Inflammatory macrophage treated with lipopolysaccharide for 4 hours (primary cell): ENCODE data around the gene GBP2.
A peak's percentile ranks its signal among the peaks of the same experiment; 100 is the strongest.
"Not testable (repeated sequence)": the region's sequence is repeated elsewhere in the genome, so short reads cannot be mapped to it uniquely, and the experiment has no call there.

Source experiments
- DNase-seq: peaks from one replicate; pipeline ENCODE4 v3.0.0-alpha.2; 2020

Gene GBP2

DNA sequence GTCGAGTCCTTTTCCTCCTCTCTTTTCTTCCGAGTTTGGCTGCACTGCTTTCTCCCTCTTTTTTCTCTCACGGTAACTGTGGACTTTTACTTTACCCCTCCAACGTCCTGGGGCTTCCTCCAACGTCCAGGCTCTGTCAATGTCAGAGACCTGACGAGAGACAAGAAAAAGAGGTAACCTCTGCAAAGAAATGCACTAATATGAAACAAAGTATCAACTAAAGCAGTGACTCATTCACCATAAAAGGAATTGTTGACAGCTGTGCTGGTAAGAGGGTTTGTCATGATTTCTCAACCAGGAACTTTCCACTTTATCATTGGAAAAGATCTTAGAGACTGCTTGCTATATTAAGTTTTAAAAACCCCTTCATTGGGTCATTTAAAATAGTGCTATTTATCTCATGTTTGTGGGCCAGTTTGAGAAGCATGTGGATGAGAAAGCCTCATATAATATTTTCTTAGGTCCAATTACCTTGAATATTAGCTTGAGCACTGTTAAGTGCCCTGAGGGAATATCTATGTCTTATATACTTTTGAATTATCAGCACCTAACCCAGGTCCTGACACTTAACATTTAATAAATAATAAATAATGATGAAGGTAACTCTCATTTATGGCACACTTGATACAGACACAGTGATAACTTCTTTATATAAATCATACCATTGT is at the start of gene GBP2:
Gene GBP2, minus strand, starts transcription at position 202 of the 668 bp plus-strand sequence. CDS start 4,148 bp downstream, outside the sequence.
- DNase-seq, result peak; percentile 97

- DNase-seq, result no peak
These were observed 48.6 kb upstream of the GBP2 start for GRCh38 chr1:89174491-89174890.

DNA sequence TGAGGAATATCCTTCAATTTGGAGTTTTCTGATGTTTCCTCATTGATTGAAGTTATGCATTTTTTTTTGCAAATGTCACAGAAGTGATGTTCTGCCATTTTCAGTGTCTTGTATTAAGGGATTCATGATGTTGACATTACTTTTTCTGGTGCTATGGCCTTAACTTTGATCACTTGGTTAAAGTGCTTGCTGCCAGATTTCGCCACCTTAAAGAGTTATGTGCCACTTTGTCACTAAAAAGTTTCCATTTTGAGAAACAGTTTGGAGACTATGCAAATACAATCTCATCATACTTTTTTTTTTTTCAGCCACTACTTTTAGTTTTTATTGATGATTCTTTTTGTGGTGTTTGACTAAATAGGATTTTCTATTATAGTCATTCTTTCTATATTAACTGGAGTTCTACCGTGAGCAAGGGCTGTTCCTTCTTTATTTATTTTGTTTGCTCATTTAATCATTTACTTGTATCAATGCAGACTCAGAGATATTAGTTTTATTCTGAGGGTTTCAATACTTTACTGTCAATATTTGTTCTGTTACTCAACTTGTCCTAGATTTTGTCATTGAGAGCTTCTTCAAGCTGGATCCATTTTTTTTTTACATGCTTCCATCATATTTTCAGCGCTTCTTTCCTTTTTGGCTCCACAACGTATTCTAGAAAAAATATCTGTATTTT is 46.7 kb upstream of the GBP2 start:
- DNase-seq, result peak; percentile 35

GRCh38 chr1:89171067-89171438 is 45.1 kb upstream of the GBP2 start:
- DNase-seq, result peak; percentile 59

DNA sequence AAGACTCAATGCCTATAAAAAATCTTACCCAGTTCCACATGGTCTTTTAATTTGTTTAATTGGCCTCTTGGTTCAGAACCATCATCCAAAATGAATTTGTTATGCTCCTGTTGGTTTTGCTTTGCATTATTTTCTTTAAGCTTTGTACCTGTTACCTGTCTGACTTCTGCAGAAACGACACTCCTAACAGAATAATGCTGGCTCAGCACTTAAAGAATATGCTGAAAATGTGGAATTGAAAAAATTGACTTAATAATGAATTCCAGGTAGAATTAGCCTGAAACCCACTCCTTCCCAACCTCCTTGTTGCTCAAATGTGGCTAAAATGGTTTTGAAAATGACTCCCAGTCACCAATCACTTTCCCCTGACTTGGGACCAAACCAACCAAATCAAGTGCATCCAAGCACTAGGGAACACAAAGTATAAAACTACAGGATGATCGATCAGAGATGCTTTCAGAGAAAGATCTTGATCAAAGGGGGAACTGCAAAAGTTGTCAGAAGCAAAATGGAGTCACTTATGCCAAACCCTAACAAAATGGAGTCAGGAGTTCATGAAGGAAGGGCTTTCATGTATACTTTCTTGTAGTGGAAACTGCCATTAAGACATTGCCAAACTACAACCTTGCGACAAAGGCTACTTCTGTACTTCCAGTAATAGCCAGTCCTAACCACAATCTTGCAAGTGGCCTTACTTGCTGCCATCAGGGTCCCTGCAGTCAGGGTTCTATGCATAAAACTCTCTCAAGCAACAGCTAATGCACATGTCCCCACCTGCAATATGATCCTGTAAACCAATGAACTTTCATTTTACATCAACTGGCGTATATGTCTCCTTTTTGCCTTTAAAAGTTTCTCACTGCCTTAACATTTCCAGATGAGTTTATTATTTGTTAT is 44.5 kb upstream of the GBP2 start:
- DNase-seq, result peak; percentile 28

GRCh38 chr1:89169166-89169565 is 43.3 kb upstream of the GBP2 start:
- DNase-seq, result no peak

- DNase-seq, result no peak
These were observed 41.8 kb upstream of the GBP2 start for GRCh38 chr1:89167590-89168230.

DNA sequence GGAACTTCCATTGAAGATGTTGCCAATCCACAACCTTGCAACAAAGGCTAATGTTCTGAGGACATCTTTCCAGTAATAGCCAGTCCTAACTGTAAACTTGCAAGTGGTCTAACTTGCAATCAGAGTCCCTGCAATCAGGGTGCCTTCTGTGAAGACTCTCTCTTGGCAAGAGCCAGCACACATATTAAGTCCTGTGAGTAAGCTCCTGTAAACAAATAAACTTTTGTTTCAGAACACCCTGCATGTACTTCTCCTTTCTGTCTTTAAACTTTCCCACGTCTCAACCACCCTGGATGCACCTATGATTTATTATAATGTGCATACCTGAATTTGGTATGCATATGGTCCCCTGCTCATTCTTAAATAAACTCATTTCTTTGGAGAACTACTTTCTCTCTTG is 40.8 kb upstream of the GBP2 start:
- DNase-seq, result peak; percentile 14

DNA sequence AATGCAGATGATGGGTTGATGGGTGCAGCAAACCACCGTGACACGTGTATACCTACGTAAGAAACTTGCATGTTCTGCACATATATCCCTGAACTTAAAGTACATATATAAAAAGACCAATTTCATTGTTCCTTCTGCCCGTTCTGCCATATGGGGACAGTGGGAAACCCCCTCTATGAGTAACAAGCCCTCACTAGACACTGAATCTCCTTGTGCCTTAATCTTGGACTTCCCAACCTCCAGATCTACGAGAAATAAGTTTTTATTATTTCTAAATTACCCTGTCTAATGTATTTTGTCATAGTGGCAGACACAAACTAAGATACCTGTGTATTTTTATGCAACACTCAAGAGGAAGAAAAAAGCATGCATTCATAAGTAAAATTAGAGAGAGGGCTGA is 39.9 kb upstream of the GBP2 start:
- DNase-seq, result peak; percentile 66

- peak; percentile 85 for DNase-seq
These were observed 25.1 kb upstream of the GBP2 start for GRCh38 chr1:89151047-89151446.

- DNase-seq, result no peak
These were observed 24.1 kb upstream of the GBP2 start for GRCh38 chr1:89149976-89150375.

- DNase-seq, result no peak
These were observed 23.3 kb upstream of the GBP2 start for GRCh38 chr1:89149229-89149628.

DNA sequence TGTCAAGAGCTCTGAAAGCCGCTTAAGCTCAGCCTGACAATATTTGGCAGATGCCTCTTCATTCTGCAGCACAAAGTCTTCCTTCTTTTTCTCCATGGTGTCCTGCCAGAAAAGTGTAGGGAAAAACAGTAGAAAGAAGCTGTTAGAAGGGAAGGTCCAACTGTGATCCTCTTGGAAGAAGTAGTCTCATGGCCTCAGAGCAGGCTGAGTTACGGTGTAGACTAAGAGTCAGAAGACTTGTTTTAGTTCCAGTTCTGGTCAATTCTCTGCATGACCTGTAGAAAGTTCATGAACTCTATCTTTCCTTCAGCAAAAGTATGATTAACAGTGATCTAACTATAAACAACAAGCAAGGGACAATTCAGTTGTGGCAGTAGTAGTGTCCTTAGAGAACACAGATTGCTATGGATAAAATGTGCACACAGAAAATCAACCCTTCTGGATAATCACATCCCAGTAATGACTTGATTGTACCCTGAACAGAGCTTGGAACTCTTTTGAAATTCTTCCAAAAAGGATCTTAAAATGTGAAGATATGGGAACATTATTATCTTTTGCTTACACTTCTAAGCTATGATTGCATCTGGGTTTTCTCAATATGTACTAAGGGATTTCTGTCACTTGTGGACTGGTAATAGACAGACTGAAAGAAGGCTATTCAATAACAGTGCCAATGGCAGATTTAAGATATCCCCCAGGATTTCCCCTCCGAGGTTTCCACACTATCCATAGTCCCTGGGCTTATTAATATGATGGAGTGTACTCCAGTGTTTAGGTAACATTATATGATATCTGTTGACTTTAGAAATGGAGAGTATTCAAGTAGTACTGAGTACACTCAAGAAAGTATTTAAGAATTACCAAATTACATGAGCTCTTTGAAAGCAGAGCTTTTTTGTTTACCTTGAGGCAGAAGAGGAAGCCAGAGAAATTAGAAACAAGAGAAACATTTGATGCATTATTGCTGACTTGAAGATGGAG is 22.1 kb upstream of the GBP2 start:
- DNase-seq, result peak; percentile 38

DNA sequence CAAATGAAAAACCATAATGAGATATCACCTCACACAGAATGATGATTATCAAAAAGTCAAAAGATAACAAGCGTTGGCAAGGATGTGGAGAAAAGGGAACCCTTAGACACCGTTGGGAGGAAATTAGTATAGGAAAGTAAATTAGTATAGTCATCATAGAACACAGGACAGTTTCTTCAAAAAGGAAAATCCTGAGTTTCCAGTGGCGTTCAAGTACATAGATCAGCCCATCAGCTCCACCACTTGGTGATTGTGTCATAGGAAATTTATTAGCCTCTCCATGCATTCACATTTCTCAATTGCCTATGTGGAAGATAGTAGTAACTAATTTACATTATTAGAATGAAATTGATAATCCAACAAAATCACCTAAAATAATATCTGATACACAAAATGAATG is 20.8 kb upstream of the GBP2 start:
- peak; percentile 46 for DNase-seq

GRCh38 chr1:89143484-89143883 is 17.6 kb upstream of the GBP2 start:
- no peak for DNase-seq

DNA sequence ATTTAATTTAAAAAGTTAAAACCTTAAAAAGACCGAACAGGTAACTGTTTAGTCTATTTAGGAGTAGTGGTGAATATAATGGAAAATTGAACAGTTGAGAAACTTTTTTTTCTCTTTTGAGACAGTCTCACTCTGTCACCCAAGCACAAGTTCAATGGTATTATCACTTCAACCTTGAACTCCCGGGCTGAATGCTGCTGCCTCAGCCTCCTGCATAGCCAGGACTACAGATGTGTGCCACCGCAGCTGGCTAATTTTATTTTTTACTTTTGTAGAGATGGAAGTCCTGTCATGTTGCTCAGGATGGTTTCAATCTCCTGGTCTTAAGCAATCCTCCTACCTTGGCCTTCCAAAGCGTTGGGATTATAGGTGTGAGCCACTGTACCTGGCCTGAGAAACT is 16.2 kb upstream of the GBP2 start:
- no peak for DNase-seq

- no peak for DNase-seq
These were observed 7.8 kb upstream of the GBP2 start for GRCh38 chr1:89133747-89134146.

- DNase-seq, result no peak
These were observed 4.8 kb upstream of the GBP2 start for GRCh38 chr1:89130716-89131115.

GRCh38 chr1:89129911-89130310 is 4.0 kb upstream of the GBP2 start:
- peak; percentile 85 for DNase-seq

DNA sequence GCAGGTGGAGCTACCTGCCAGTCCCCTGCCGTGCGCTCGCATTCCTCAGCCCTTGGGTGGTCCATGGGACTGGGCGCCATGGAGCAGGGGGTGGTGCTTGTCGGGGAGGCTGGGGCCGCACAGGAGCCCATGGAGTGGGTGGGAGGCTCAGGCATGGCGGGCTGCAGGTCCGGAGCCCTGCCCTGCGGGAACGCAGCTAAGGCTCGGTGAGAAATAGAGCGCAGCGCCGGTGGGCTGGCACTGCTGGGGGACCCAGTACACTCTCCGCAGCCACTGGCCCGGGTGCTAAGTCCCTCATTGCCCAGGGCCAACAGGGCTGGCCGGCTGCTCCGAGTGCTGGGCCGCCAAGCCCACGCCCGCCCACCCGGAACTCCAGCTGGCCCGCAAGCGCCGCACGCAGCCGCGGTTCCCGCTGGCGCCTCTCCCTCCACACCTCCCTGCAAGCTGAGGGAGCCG is 2.1 kb upstream of the GBP2 start:
- DNase-seq, result not testable (repeated sequence)
